Heart right ventricle (tissue), 16 donors: ENCODE results near the gene ZNF831. TPM values are rescaled to one million over a fixed set of nuclear protein-coding genes. Genes with fewer than 3 reads are reported as not detected.

Experiments used
- ATAC-seq, 8 donors: fragments of 200-7000 bp; cut with Tn5 transposase; one replicate each; pipeline ENCODE4 v1.9.1; 2020; ENCODE audit warnings: mild to moderate bottlenecking in 8 of 8, moderate library complexity in 8 of 8, moderate number of reproducible peaks in 1 of 8
- DNase-seq, 2 donors: peaks; one replicate each; pipeline ENCODE4 v3.0.0-alpha.2; 2020
- H3K27ac ChIP-seq, 10 donors: fragments of 200-600 bp; sonication (generic) in 2 of 10; one replicate each; pipeline versions ENCODE4 v1.5.0 to v1.8.0; 2020 to 2022; ENCODE audit warnings: mild to moderate bottlenecking in 3 of 10
- H3K27me3 ChIP-seq, 7 donors: fragments of 200-600 bp; one replicate each; pipeline ENCODE4 v1.8.0; 2021 to 2022; ENCODE audit warnings: mild to moderate bottlenecking in 2 of 7
- H3K36me3 ChIP-seq, 9 donors: fragments of 200-600 bp; sonication (generic) in 1 of 9; one replicate each; pipeline versions ENCODE4 v1.5.0 to v1.8.0; 2020 to 2022; ENCODE audit warnings: mild to moderate bottlenecking in 2 of 9
- H3K4me1 ChIP-seq, 9 donors: fragments of 200-600 bp; sonication (generic) in 1 of 9; one replicate each; pipeline versions ENCODE4 v1.5.0 to v1.8.0; 2020 to 2022; ENCODE audit warnings: mild to moderate bottlenecking in 4 of 9
- H3K4me3 ChIP-seq, 10 donors: fragments of 200-600 bp; sonication (generic) in 2 of 10; one replicate each; pipeline versions ENCODE4 v1.5.0 to v1.8.0; 2020 to 2022; ENCODE audit warnings: mild to moderate bottlenecking in 7 of 10, moderate library complexity in 2 of 10
- H3K9me3 ChIP-seq, 11 donors: fragments of 200-600 bp in 10 of 11; sonication (generic) in 2 of 11; one replicate each; pipeline versions ENCODE4 v1.5.0 to v1.8.0; 2013 to 2022; ENCODE audit warnings: mild to moderate bottlenecking in 2 of 11, control low read depth in 1 of 11, moderate library complexity in 1 of 11
- WGBS, 2 donors: extraction: QIAGEN DNeasy Blood & Tissue Kit; methylation state at CpG; one replicate each; pipeline ENCODE4 v1.1.7; 2013; ENCODE audit warnings: inconsistent platforms in 1 of 2; 5-methylcytosine and 5-hydroxymethylcytosine counted together
- intact Hi-C, 10 donors: fragments of 100-400 bp; cut with DNase I; formaldehyde crosslinking; loops; one replicate each; pipeline versions ENCODE4 v1.11.1 to v1.14.2; 2022
- polyA plus RNA-seq, 2 donors: library from polyadenylated mRNA; stranded (reverse); fragments of 200-250 nt; gene quantifications; one replicate each; pipeline ENCODE4 v1.2.3, GENCODE V29; 2013
- total RNA-seq, 10 donors: library from RNA; stranded (reverse); fragmentation: NEBNext Ultra II Directional in 3 of 10; extraction: Animal tissue kit (Norgen Biotek cat#: 25700) in 3 of 10; gene quantifications; one replicate each; pipeline versions ENCODE4 v1.2.1 to v1.2.4, GENCODE V29; 2021 to 2023
- TF ChIP-seq, protein P1 (sequence below), 9 donors: fragments of 200-600 bp; sonication (generic) in 2 of 9; IDR thresholded peaks; one replicate each; pipeline versions ENCODE4 v1.5.0 to v1.8.0; 2021 to 2022; ENCODE audit warnings: antibody characterized with exemption in 9 of 9, mild to moderate bottlenecking in 5 of 9, moderate library complexity in 1 of 9
- donor health status: Arrhythmogenic right ventricular cardiomyopathy.
- donor health status: ischemic (EF 13 %, LVEDD 7.1; RV severe dilation, severe dysfunction).
- donor health status: healthy with polysubstance abuse.
- donor health status: DM: no; HTN: yes; CAD: no.
- donor health status: DM: no; HTN: no; CAD: no.
- donor health status: ischemic (EF 25% LVEDD 6.9; RV normal size, moderate dysfunction).
- donor health status: ischemic (EF 25% LVEDD 5.7; RV mildly dilated, moderate dysfunction).
- donor health status: healthy.
- donor health status: DM: yes; HTN: yes; CAD: no.
- donor health status: Ischemic cardiomyopathy.
- donor health status: ischemic (EF 35%, LVEDD 5.7; RV mildly dilated, moderate dysfunction).
- donor health status: nonischemic (EF 11% LVEDD 7.7; RV severe dilation, severe dysfunction).
- donor health status: DM: yes; HTN: yes; CAD: no.
- donor health status: PGD.
- donor health status: ischemic (EF 29% LVEDD 5.4; RV normal size, mild dysfunction).
- donor health status: nonischemic (EF 23%, LVEDD 6.1; RV moderate dilation, normal function).

The ZNF831 gene
- total and polyA plus RNA-seq, 12 donors, result 0.01 to 0.72 (median 0.11) TPM; not detected in 1

DNA sequence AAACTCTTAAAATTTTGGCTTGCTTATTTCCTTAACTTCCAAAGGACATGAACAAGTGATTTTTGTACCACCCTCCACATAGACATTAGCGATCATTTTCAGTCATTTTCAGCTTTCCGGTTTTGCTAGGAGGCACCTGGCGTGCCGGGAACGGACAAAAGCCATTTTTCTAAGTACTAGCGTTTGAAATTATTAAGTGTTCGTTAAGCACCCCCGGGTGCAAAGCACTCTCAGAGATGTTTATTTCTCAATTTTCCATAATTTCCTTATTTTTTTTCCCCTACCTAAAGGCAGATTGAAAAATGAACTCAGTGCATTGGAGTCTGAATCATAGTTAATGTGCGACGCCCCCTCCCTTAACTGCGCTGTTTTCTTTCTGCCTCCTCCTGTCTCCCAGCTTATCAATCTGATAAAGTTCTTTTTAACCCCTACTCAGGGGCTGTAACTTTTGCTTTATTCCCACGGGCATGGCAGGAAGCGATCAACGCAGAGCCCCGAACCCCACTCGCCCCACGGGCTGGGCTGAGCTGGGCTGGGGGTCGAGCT lies 58.2 kb downstream of the ZNF831 start:
- peaks cover 9 to 28% (median 21%) of the 10 kb centered on the region in 9 donors for H3K4me1 ChIP-seq
- intact Hi-C loops, result loop anchor here (1.0 to 10.0 kb wide), 17 partner anchors 75 to 567 kb away; partner anchors contain the start of gene STX16 (in 1 of the 10)
- DNase-seq (no peak), ATAC-seq (peak in 3 of 8 donors; percentile 8 to 24 (median 13))
- H3K27ac ChIP-seq, result peak overlapping the region in 9 of 10 donors; percentile 25 to 84 (median 75)
- no peaks in the 10 kb centered on the region for H3K36me3 ChIP-seq
- TF ChIP-seq, protein P1, sequence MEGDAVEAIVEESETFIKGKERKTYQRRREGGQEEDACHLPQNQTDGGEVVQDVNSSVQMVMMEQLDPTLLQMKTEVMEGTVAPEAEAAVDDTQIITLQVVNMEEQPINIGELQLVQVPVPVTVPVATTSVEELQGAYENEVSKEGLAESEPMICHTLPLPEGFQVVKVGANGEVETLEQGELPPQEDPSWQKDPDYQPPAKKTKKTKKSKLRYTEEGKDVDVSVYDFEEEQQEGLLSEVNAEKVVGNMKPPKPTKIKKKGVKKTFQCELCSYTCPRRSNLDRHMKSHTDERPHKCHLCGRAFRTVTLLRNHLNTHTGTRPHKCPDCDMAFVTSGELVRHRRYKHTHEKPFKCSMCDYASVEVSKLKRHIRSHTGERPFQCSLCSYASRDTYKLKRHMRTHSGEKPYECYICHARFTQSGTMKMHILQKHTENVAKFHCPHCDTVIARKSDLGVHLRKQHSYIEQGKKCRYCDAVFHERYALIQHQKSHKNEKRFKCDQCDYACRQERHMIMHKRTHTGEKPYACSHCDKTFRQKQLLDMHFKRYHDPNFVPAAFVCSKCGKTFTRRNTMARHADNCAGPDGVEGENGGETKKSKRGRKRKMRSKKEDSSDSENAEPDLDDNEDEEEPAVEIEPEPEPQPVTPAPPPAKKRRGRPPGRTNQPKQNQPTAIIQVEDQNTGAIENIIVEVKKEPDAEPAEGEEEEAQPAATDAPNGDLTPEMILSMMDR (IDR thresholded peaks at IDR 0.05), result no peak
- WGBS, 2 donors, result 17 to 18% methylated on average over 18 of the region's 18 CpGs
- peaks cover 0 to 52% (median 31%) of the 10 kb centered on the region in 7 donors for H3K27me3 ChIP-seq
- H3K9me3 ChIP-seq, result no peaks in the 10 kb centered on the region
- H3K4me3 ChIP-seq, result peak overlapping the region; percentile 22 to 64 (median 60)

DNA sequence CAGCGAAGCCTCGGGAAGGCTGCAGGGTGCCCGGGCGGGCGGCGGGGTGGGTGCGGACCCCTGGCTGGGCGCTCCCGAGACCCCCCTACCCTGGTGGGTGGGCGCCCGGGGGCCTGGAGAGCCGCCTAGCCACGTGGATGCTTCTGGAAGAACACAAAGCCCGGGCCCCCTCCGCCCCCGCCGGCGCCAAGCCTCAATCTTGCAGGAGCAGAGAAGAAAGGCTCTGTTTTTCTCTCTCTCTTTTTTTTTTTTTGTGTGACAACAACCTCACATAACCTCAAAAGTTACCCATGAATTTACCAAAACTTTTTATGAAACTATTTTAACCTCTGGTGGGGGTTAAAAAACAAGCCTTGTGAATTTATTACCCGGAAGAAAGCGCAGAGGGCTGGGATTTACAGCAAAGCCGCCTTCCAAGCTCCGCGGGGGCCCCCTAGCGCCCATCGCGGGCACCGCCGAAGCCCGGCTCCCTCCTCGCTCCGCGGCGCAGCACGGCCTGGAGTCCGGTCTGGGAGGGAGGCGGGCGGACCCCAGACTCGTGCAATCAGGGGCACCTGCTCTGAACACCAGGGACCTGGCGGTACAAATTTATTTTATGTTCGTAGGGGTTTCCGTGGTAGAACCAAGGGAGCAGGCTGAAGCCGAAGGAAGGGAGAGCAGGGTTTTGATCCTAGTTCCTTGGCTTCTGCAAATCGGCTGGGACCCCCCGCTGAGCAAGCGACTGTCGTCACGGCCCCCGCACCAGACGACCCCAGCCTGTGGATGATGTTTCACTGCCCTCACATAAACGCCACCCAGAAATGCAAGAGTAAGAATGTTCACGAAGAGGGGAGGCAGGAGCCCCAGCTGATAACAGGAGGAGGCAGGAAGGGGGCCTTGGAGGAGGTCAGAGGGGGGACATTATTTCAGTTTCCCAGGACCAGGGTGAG lies 58.9 kb downstream of the ZNF831 start:
- H3K27me3 ChIP-seq, result peaks cover 0 to 52% (median 33%) of the 10 kb centered on the region in 7 donors
- intact Hi-C loops, result loop anchor here in 9 of 10 donors (1.0 to 10.0 kb wide), 15 partner anchors 132 to 568 kb away; partner anchors contain the start of gene STX16 (in 1 of the 9)

GRCh38 chr20:59223182-59223601 lies 59.6 kb downstream of the ZNF831 start:
- ATAC-seq (peak in 3 of 8 donors; percentile 21 to 35 (median 27)), DNase-seq (no peak)
- peaks cover 9 to 28% (median 21%) of the 10 kb centered on the region in 9 donors for H3K4me1 ChIP-seq
- intact Hi-C loops, result loop anchor here in 7 of 10 donors (2.0 to 10.0 kb wide), 11 partner anchors 132 to 568 kb away; partner anchors contain the start of gene STX16 (in 1 of the 7)
- H3K9me3 ChIP-seq, result no peaks in the 10 kb centered on the region
- peak overlapping the region in 9 of 10 donors; percentile 38 to 64 (median 61) for H3K4me3 ChIP-seq
- peaks cover 0 to 52% (median 35%) of the 10 kb centered on the region in 7 donors for H3K27me3 ChIP-seq
- 9 to 11% methylated on average over 21 of the region's 21 CpGs for WGBS, 2 donors
- TF ChIP-seq, protein P1 (IDR thresholded peaks at IDR 0.05), result no peak
- no peak overlapping the region for H3K27ac ChIP-seq
- H3K36me3 ChIP-seq, result no peaks in the 10 kb centered on the region

More for the DNA sequence above, 58.9 kb downstream of the ZNF831 start:
- Histone ChIP-seq H3K4me1 (peaks cover 9 to 28% (median 21%) of the 10 kb centered on the region in 9 donors), H3K36me3 (no peaks in the 10 kb centered on the region), H3K27ac (peak overlapping the region in 9 of 10 donors; percentile 25 to 84 (median 75)), H3K9me3 (no peaks in the 10 kb centered on the region), H3K4me3 (peak overlapping the region; percentile 22 to 64 (median 60))
- TF ChIP-seq, protein P1 (IDR thresholded peaks at IDR 0.05), result peak; percentile 90 to 99 (median 96)
- WGBS, 2 donors, result 1 to 2% methylated on average over 51 of the region's 51 CpGs
- ATAC-seq (peak; percentile 85 to 95 (median 93)), DNase-seq (peak; percentile 77 to 87)

DNA sequence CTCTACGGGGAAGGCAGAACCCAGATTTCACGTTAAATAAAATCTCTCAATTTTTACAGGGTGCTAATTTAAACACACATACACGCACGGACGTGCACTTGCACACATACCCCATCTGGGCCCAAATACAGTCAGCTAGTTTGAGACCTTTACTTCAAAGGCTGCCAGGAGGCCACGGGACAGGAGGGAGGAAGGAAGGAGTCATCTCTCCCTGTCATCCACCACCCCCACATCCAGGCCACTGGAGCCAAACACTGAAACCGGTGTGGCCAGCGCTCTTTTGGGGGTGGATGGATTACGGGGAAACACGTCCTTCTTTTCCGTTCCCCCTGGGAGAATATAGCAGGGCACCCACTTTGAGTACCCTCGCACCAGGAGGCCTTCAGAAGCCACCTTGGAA lies 60.1 kb downstream of the ZNF831 start:
- intact Hi-C loops, result loop anchor here in 8 of 10 donors (2.0 to 10.0 kb wide), 11 partner anchors 133 to 569 kb away; partner anchors contain the start of gene STX16 (in 1 of the 8)

More for the DNA sequence above, 60.1 kb downstream of the ZNF831 start:
- ATAC-seq, result no peak
- Histone ChIP-seq H3K4me1 (peaks cover 9 to 28% (median 21%) of the 10 kb centered on the region in 9 donors), H3K27ac (no peak overlapping the region), H3K9me3 (peaks cover 0 to under 1% (median 0%) of the 10 kb centered on the region in 11 donors), H3K4me3 (peak overlapping the region in 1 of 10 donors; percentile 60), H3K27me3 (peaks cover 0 to 52% (median 40%) of the 10 kb centered on the region in 7 donors), H3K36me3 (no peaks in the 10 kb centered on the region)
- no peak for DNase-seq
- WGBS, 2 donors, result 76 to 78% methylated on average over 12 of the region's 12 CpGs
- TF ChIP-seq, protein P1 (IDR thresholded peaks at IDR 0.05), result no peak
